BJ (cell line): Measurements from ENCODE around the gene PIF1. TPM values are rescaled to one million over a fixed set of nuclear protein-coding genes. Genes with fewer than 3 reads are reported as not detected.

Experiments used
- CTCF ChIA-PET: fragments of 350-600 bp; formaldehyde crosslinking; extraction: SDS; loops from one replicate; lab custom pipeline; 2021; ENCODE audit warnings: antibody characterized with exemption, inconsistent platforms; lab: Yijun Ruan, JAX
- POLR2A ChIA-PET: fragments of 300-600 bp; sonication (Branson Sonifier 250); formaldehyde crosslinking; extraction: SDS; loops from one replicate; lab custom pipeline; 2021; ENCODE audit warnings: antibody characterized with exemption; lab: Charles Lee
- DNase-seq: peaks from one replicate; pipeline ENCODE4 v3.0.0-alpha.2; 2011; ENCODE audit warnings: low read depth
- H3K27me3 ChIP-seq: 2 replicates; pipeline ENCODE4 v1.6.0; 2011; ENCODE audit warnings: low read length; ENCODE audit not compliant: control insufficient read depth, insufficient read depth
- H3K36me3 ChIP-seq: 2 replicates; pipeline ENCODE4 v1.5.1; 2011; ENCODE audit warnings: low read length; ENCODE audit not compliant: control insufficient read depth, insufficient read depth
- H3K4me3 ChIP-seq: 2 replicates; pipeline ENCODE4 v1.5.1; 2011; ENCODE audit warnings: low read depth, mild to moderate bottlenecking, control low read depth, low read length
- polyA plus RNA-seq: library from polyadenylated mRNA; depleted of rRNA; stranded (reverse); fragments of >200 nt; gene quantifications from 2 replicates; pipeline ENCODE4 v1.2.3, GENCODE V29; 2011; rRNA removed
- TF ChIP-seq, protein P1 (sequence below): IDR thresholded peaks from 2 replicates; pipeline ENCODE4 v1.5.1; 2011; ENCODE audit warnings: low read depth, mild to moderate bottlenecking, control low read depth, inconsistent platforms, low read length, moderate library complexity; ENCODE audit not compliant: insufficient read depth

The PIF1 gene
- polyA plus RNA-seq, 1 experiment: 10.8 TPM

DNA sequence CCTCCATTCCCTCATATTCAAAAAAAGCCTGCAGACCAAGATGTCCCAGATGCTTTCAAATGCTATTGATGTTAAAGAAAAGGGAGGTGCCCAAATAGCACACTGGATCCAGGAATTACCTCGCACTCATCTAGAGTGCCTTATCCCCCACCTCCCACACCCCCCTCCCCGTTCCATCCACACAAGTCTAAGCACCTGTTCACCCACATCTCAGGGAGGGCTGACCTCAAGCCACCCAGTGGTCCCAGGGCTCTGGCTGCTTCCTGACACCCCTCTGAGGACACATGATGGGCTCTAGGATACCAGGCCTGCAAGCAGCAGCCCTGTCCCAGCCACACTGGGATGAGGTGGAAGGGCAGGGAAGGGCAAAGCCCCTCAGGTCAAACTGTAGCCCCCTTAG lies 54.8 kb downstream of the PIF1 start:
- Histone ChIP-seq H3K27me3 (peaks cover 9% of the 10 kb centered on the region), H3K36me3 (no peaks in the 10 kb centered on the region), H3K4me3 (no peak overlapping the region)
- DNase-seq: no peak
- POLR2A ChIA-PET: no interaction called here
- TF ChIP-seq, protein P1, sequence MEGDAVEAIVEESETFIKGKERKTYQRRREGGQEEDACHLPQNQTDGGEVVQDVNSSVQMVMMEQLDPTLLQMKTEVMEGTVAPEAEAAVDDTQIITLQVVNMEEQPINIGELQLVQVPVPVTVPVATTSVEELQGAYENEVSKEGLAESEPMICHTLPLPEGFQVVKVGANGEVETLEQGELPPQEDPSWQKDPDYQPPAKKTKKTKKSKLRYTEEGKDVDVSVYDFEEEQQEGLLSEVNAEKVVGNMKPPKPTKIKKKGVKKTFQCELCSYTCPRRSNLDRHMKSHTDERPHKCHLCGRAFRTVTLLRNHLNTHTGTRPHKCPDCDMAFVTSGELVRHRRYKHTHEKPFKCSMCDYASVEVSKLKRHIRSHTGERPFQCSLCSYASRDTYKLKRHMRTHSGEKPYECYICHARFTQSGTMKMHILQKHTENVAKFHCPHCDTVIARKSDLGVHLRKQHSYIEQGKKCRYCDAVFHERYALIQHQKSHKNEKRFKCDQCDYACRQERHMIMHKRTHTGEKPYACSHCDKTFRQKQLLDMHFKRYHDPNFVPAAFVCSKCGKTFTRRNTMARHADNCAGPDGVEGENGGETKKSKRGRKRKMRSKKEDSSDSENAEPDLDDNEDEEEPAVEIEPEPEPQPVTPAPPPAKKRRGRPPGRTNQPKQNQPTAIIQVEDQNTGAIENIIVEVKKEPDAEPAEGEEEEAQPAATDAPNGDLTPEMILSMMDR: no peak
- CTCF ChIA-PET: interaction anchor here (1.0 kb wide), 1 partner anchor 9 kb away, joined by 4 read pairs; no protein-coding TSS in a partner anchor

DNA sequence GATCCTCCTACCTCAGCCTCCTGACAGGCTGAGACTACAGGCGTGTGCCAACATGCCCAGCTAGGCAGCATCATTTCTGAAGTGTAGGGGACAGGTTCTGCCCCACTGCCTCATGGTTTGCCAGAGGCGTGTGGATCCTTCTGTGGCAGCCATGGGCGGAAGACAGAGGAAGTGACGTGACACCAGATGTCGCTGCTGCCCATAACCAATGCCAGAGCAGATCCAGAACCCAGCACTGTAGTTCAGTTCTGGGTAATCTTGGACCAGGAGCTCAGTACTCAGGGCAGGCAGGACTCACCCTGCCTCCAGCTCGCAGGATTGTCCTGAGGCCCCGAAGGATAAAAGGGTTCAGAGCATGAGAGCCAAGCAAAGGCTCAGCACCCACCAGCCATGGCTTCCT lies 58.2 kb downstream of the PIF1 start:
- TF ChIP-seq, protein P1: no peak
- Histone ChIP-seq H3K36me3 (no peaks in the 10 kb centered on the region), H3K27me3 (no peaks in the 10 kb centered on the region; the same call in none of the 2 replicates), H3K4me3 (no peak overlapping the region)
- no peak for DNase-seq
- ChIA-PET CTCF (interaction anchor here (0.7 to 1.2 kb wide), 2 partner anchors 10 to 17 kb away, joined by 4 read pairs; no protein-coding TSS in a partner anchor), POLR2A (no interaction called here)

DNA sequence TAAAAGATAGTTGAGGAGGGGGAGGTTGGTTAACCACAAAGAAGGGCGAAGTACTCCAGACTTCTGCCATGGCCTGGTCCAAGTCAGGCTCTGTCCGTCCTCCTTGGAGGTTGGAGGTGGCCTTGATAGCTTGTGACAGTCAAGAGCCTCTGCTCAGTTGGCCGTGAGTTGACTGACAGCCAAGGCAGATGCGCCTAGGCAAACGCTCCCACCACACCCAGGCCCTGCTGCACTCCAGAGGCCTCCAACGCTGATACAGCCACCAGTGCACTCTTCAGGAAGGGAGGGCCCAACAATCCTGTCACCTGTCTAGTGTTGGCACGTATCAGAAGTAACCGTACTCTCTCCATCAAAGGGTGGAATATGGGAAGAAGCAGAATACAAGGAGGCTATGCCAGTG lies 59.4 kb downstream of the PIF1 start:
- TF ChIP-seq, protein P1: no peak
- no peaks in the 10 kb centered on the region; the same call in 1 of the 2 replicates for H3K27me3 ChIP-seq
- ChIA-PET POLR2A (interaction anchor here (0.6 kb wide), 1 partner anchor 857 kb away, joined by 3 read pairs; no protein-coding TSS in a partner anchor), CTCF (no interaction called here)
- no peak for DNase-seq
- no peak overlapping the region for H3K4me3 ChIP-seq
- no peaks in the 10 kb centered on the region for H3K36me3 ChIP-seq

Other genes starting within 250 kb of the PIF1 start
- gene RBPMS2, start 50.1 kb downstream of the PIF1 start, polyA plus RNA-seq: 0.45 and 0.67 TPM in 2 replicates
- gene PLEKHO2, start 16.3 kb upstream of the PIF1 start, polyA plus RNA-seq: 24.7 and 33.6 TPM in 2 replicates
- 2.9 and 4.9 TPM in 2 replicates for gene ANKDD1A, start 86.3 kb upstream of the PIF1 start, polyA plus RNA-seq
- gene SPG21, start 164.3 kb upstream of the PIF1 start, polyA plus RNA-seq: 54.7 and 59.9 TPM in 2 replicates
- gene MTFMT, start 204.0 kb upstream of the PIF1 start, polyA plus RNA-seq: 6.4 and 9.6 TPM in 2 replicates
- not detected in 2 replicates for gene SLC51B, start 219.7 kb upstream of the PIF1 start, polyA plus RNA-seq
- 0.12 and 0.16 TPM in 2 replicates for gene RASL12, start 242.3 kb upstream of the PIF1 start, polyA plus RNA-seq